ENCODE measurements around the gene FANCF. TPM values are rescaled to one million over a fixed set of nuclear protein-coding genes. Genes with fewer than 3 reads are reported as not detected.
"Not testable (repeated sequence)": the region's sequence is repeated elsewhere in the genome, so short reads cannot be mapped to it uniquely, and the experiment has no call there.

Gene FANCF
- total RNA-seq, 4 donors from 2014 or later = 10.0 to 11.6 (median 11.4) TPM

DNA sequence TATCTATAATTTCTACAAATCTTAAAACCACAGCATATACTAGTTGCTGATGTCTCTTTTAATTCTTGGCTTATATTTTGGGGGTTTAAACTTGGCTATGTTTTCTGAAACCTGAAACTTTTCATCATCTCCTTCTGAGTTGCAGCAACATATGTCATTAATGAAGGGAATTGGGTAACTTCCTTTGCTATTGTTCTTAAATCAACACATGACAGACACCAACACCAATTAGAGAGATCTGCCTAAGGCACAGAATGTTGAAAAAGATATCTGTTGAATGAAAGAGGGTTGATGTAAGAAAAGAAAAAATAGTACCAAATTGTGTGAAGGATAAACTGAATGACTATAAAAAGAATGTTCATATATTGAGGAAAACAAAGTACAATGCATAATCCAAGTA lies 30.5 kb upstream of the FANCF start:
- no peaks in the 10 kb centered on the region for H3K27me3 ChIP-seq
- TF ChIP-seq, protein P1, sequence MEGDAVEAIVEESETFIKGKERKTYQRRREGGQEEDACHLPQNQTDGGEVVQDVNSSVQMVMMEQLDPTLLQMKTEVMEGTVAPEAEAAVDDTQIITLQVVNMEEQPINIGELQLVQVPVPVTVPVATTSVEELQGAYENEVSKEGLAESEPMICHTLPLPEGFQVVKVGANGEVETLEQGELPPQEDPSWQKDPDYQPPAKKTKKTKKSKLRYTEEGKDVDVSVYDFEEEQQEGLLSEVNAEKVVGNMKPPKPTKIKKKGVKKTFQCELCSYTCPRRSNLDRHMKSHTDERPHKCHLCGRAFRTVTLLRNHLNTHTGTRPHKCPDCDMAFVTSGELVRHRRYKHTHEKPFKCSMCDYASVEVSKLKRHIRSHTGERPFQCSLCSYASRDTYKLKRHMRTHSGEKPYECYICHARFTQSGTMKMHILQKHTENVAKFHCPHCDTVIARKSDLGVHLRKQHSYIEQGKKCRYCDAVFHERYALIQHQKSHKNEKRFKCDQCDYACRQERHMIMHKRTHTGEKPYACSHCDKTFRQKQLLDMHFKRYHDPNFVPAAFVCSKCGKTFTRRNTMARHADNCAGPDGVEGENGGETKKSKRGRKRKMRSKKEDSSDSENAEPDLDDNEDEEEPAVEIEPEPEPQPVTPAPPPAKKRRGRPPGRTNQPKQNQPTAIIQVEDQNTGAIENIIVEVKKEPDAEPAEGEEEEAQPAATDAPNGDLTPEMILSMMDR (IDR thresholded peaks at IDR 0.05) = no peak
- no peak for TF ChIP-seq POLR2A (IDR thresholded peaks at IDR 0.05)
- H3K36me3 ChIP-seq = no peaks in the 10 kb centered on the region
- no peak for DNase-seq
- no peaks in the 10 kb centered on the region for H3K4me1 ChIP-seq
- H3K9me3 ChIP-seq = no peaks in the 10 kb centered on the region
- no peak overlapping the region for H3K4me3 ChIP-seq
- no peak overlapping the region for H3K27ac ChIP-seq

DNA sequence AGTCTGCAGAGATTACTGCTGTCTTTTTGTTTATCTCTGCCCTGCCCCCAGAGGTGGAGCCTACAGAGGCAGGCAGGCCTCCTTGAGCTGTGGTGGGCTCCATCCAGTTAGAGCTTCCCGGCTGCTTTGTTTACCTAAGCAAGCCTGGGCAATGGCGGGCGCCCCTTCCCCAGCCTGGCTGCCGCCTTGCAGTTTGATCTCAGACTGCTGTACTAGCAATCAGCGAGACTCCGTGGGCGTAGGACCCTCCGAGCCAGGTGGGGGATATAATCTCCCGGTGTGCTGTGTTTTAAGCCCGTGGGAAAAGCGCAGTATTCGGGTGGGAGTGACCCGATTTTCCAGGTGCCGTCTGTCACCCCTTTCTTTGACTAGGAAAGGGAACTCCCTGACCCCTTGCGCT lies 26.7 kb upstream of the FANCF start:
- not testable (repeated sequence) for H3K27ac ChIP-seq, H3K9me3 ChIP-seq, H3K27me3 ChIP-seq, DNase-seq, H3K4me1 ChIP-seq, H3K4me3 ChIP-seq, H3K36me3 ChIP-seq

DNA sequence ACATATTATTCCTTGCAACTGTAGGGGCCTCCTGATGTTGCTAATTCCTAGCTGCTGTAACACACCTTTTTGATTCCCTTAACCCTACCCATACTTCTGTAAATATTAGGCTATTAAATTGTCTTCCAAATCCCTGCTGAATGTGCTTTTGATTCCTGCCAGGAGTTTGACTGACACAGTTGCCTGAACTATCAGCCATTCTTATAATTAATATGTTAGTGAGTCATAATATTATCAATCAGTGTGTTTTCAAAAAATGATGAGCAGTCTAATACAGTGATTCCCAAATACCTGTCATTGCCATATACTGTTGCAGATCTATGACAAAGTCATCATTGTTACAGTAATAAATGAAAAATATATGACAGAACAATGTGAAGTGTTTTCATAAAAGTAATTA lies 15.9 kb upstream of the FANCF start:
- no peaks in the 10 kb centered on the region for H3K9me3 ChIP-seq
- H3K4me3 ChIP-seq = no peak overlapping the region
- no peaks in the 10 kb centered on the region for H3K4me1 ChIP-seq
- H3K36me3 ChIP-seq = no peaks in the 10 kb centered on the region
- DNase-seq = no peak
- TF ChIP-seq, protein P1 (IDR thresholded peaks at IDR 0.05) = no peak
- TF ChIP-seq POLR2A (IDR thresholded peaks at IDR 0.05) = no peak
- no peaks in the 10 kb centered on the region for H3K27me3 ChIP-seq
- H3K27ac ChIP-seq = no peak overlapping the region

DNA sequence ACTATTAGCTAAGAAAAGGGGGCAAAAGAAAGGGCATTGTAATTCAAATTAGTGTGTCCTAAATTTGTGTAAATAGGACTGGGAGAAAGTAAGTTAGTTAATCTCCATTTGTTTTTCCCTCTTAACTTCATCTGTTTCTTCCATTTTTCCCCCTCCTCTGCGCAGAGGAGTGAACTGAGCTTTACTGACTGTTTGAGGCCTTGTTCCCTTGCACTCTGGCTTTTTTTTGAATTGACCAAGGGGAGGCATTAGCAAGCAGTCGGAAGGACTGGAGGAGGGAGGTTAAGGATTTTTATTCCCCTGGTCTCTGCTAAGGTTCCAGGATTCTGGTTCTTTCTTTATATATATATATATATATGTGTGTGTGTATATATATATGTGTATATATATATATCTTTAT lies 15.2 kb upstream of the FANCF start:
- Histone ChIP-seq H3K4me1 (no peaks in the 10 kb centered on the region), H3K4me3 (no peak overlapping the region), H3K27ac (no peak overlapping the region), H3K36me3 (no peaks in the 10 kb centered on the region), H3K27me3 (no peaks in the 10 kb centered on the region), H3K9me3 (no peaks in the 10 kb centered on the region)
- TF ChIP-seq, protein P1 (IDR thresholded peaks at IDR 0.05) = no peak
- no peak for TF ChIP-seq POLR2A (IDR thresholded peaks at IDR 0.05)
- DNase-seq = no peak

DNA sequence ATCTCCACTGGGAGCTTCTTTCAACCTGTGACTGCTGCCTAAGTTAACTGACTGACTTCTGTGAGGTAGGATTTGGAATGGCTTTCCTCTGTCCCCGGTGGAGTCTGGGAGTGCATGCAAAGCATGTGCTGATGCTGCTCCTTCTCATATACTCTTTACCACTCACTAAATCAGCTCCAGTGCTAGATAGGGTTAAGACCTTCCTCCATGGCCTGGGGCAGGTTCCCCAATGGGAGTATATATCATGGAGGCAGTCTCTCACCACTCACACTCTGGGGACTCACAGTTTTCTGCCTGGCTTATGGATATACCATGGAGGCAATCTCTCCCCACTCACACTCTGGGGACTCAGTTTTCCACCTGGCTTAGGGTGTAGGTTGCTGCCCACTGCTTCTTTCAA lies 10.1 kb upstream of the FANCF start:
- no peaks in the 10 kb centered on the region for H3K27me3 ChIP-seq
- TF ChIP-seq POLR2A (IDR thresholded peaks at IDR 0.05) = no peak
- TF ChIP-seq, protein P1 (IDR thresholded peaks at IDR 0.05) = no peak
- DNase-seq = no peak
- H3K9me3 ChIP-seq = no peaks in the 10 kb centered on the region
- no peak overlapping the region for H3K4me3 ChIP-seq
- no peaks in the 10 kb centered on the region for H3K36me3 ChIP-seq
- H3K27ac ChIP-seq = peak overlapping the region in 2 of 4 donors; percentile 56 to 69
- H3K4me1 ChIP-seq = peaks cover 0 to 7% (median 0%) of the 10 kb centered on the region in 4 donors

DNA sequence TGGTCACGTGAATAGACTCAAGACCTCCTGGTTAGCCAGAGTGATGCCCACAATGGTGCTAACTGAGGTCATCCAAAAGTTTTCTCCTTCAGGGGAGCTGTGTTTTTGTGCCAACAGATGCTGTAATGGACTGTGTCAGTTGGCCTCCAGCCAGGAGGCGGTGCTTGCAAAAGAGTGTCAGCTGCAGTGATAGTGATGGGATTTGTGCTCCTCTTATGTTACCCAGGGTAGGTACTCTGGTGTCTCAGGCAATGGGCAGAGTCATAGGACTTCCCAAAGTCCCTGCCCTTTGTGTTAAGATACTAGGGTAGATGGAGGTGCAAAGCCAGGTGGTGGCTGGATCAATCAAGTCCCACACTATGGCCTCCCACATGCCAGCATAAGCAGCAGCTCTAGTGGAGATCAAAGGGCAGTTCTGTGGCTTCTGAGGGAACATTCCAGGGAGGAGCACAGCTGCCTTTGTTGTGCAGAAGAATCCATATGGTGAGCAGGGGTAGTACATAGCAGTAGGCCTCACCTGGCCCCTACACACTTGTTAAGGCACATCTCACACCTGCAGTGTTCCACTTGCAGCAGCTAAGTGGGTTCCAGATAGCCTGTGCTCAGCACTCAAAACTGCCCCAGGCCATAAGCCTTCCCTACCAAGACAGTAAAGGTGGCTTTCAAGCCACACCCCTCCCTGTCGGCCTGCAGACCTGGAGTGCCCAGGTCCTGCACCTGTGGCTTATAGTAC lies 9.4 kb upstream of the FANCF start:
- Histone ChIP-seq H3K27me3 (no peaks in the 10 kb centered on the region), H3K4me3 (no peak overlapping the region), H3K36me3 (no peaks in the 10 kb centered on the region), H3K9me3 (no peaks in the 10 kb centered on the region), H3K27ac (peak overlapping the region in 2 of 4 donors; percentile 56 to 69), H3K4me1 (peaks cover 0 to 7% (median 0%) of the 10 kb centered on the region in 4 donors)
- TF ChIP-seq, protein P1 (IDR thresholded peaks at IDR 0.05) = peak in 1 of 6 experiments; percentile 20
- no peak for TF ChIP-seq POLR2A (IDR thresholded peaks at IDR 0.05)
- DNase-seq = peak in 2 of 3 donors; percentile 56 to 66

Measured in Peyer's patch (tissue), 4 donors.